Putamen (tissue), 1 donor: ENCODE measurements around the gene PALLD.
"Not testable (repeated sequence)": the region's sequence is repeated elsewhere in the genome, so short reads cannot be mapped to it uniquely, and the experiment has no call there.

Source experiments
- DNase-seq: peaks from one replicate; pipeline ENCODE4 v3.0.0-alpha.2; 2016; ENCODE audit warnings: low spot score

The PALLD gene

GRCh38 chr4:168677063-168677462, 180.2 kb downstream of the PALLD start:
- no peak for DNase-seq

GRCh38 chr4:168677879-168678278, 181.0 kb downstream of the PALLD start:
- DNase-seq = no peak

- DNase-seq = no peak
Measured at GRCh38 chr4:168678751-168679366, 182.0 kb downstream of the PALLD start.

DNA sequence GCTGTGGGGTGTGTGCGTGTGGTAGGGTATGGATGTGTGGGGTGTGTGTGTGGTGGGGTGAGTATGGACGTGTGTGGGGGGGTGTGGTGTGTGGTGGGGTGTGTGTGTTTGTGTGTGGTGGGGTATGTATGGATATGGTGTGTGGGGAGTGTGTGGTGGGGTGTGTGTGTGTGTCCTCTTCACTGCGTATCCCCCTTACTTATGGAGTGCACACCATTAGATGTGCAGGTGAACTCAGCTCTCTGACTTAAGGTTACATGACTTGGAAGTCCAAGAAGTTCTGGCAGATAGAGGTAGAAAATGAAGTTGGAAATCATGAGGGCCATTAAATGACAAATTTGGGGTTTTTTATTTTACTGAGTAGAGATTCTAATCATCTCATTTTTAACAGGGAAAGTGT, 182.5 kb downstream of the PALLD start:
- DNase-seq = no peak

- DNase-seq = no peak
Measured at GRCh38 chr4:168679819-168680218, 183.0 kb downstream of the PALLD start.

GRCh38 chr4:168682898-168683500, 186.1 kb downstream of the PALLD start:
- no peak for DNase-seq

DNA sequence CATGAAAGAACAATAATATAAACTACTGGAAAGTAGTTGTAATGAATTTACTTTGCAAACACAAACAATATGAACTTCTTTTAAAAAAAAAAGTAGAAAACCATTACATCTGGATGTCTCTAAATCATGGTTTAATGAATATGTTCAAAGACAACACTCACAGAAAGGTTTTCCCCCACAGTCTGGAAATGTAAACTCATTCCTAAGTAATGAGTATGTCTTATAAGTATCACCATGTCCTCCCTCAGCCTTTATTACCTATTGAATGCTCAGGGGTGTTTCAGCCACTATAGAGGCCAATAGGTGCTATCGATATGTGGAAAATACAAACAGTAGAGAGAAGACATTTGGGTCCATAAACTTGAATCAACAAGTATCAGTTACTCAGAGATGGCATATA, 186.7 kb downstream of the PALLD start:
- no peak for DNase-seq

GRCh38 chr4:168685136-168685809, 188.4 kb downstream of the PALLD start:
- no peak for DNase-seq

DNA sequence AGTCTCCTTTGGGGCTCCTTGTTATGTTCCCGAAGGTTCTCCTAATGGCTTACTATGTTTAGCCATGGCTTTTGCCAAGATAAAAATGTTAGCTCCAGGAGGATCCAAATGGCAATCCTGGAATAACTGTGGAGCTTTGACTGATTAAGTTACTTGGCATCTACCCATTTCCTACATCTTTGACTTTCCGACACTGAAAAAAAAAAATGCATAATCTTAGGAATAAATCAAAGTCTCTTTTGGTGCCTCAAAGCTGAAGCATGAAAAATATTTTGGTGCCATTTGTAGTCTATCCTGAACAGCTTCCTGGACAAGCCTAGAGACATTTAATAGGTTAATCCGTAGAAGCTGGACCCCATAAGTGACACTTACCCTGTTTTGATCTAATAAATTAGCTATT, 191.7 kb downstream of the PALLD start:
- DNase-seq = no peak

DNA sequence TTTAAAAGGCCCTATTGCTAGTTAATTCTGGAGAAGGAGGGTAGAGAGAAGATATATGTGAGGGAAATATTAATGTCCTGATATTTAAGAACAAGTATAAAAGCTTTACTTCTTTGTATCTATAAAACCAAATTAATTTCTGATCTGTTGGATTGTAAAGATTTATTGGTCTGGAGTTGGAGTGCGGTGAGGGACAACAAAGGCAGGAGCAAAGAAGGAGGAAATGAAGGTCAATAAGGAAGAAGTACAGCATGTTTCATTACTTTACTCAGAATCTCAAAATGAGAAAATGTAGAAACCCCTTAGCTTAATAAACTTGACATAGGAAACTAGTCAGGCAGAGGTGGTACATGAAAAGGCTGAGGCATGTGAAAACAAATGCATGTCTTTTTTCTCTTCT, 192.9 kb downstream of the PALLD start:
- no peak for DNase-seq

GRCh38 chr4:168690199-168690598, 193.3 kb downstream of the PALLD start:
- no peak for DNase-seq

- no peak for DNase-seq
Measured at GRCh38 chr4:168691631-168692369, 194.9 kb downstream of the PALLD start.

DNA sequence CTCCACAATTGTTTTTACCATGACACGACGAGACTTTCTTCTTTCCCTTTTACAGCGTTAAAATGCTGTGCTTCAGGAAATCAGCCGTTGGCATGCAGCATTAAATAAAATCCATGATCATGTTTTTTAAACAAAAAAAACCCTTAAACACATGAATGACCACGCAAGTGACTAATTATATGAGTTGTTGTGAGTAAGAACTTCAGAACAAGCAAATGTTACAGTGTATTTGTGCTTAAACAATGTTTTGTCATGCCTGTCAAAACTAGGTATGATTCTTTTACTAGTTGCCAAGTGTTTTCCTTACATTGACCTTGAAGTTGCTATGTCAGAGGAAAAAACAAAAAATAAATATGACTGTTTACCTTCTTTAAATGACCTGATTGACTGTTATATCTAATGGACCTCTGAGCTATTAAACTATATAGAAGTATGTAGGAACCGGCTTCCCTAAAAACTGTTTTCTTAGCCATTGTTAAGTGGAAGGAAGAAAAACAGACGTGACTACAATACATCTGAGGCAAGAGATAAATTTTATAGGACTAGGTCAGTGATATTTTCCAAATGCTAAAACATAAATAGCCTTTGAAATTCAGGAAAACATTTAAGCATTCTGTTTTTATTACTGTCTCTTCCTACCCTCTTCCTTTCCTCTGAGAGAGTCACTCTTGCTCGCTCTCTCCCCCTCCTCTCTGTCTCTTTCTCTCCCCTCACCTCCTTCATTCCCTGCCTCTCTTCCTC, 197.1 kb downstream of the PALLD start:
- no peak for DNase-seq

- DNase-seq = no peak
Measured at GRCh38 chr4:168694667-168695066, 197.8 kb downstream of the PALLD start.

- no peak for DNase-seq
Measured at GRCh38 chr4:168695288-168695687, 198.4 kb downstream of the PALLD start.

GRCh38 chr4:168696280-168696679, 199.4 kb downstream of the PALLD start:
- DNase-seq = no peak

GRCh38 chr4:168696826-168697225, 200.0 kb downstream of the PALLD start:
- DNase-seq = no peak

- DNase-seq = no peak
Measured at GRCh38 chr4:168699224-168699878, 202.5 kb downstream of the PALLD start.

DNA sequence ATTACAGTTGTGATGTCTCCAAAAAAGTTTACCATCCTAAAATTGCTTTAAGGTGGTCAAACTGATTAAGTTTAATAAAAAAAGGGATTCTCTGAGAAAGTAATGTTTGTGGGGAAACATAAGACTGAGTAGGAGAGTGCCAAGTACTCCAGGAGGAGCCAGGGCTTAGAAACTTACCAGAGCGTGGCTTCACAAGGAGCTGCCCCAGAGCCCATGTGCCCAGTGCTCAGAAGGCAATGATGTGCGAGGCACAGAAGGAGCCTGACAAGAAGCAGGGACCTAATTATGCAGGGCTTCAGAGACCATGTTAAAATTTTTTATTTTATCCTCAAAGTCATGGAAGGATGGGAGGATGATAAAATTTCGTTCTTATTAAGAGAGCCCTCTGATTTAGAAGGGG, 204.2 kb downstream of the PALLD start:
- no peak for DNase-seq

GRCh38 chr4:168702581-168703087, 205.8 kb downstream of the PALLD start:
- not testable (repeated sequence) for DNase-seq

GRCh38 chr4:168705121-168705520, 208.3 kb downstream of the PALLD start:
- no peak for DNase-seq
